Suprapubic skin (tissue), 4 donors: ENCODE data around the gene NPDC1.

Experiments used
- EP300 ChIP-seq: sonication (generic); formaldehyde crosslinking; IDR thresholded peaks from one replicate; pipeline ENCODE4 v1.6.1; 2017; ENCODE audit warnings: antibody characterized with exemption
- POLR2A ChIP-seq, 2 donors: fragments of 450-650 bp; IDR thresholded peaks; one replicate each; pipeline ENCODE4 v1.6.1; 2017; ENCODE audit warnings: antibody characterized with exemption in 2 of 2, mild to moderate bottlenecking in 2 of 2, moderate library complexity in 2 of 2
- POLR2AphosphoS5 ChIP-seq, 3 donors: sonication (generic); formaldehyde crosslinking; IDR thresholded peaks; one replicate each; pipeline ENCODE4 v1.6.1; 2017; ENCODE audit warnings: antibody characterized with exemption in 3 of 3
- TF ChIP-seq, protein P1 (sequence below), 2 donors: fragments of 200-600 bp in 1 of 2; fragments of 450-650 bp in 1 of 2; sonication (generic) in 1 of 2; IDR thresholded peaks; one replicate each; pipeline ENCODE4 v1.5.1; 2016 to 2019; ENCODE audit warnings: antibody characterized with exemption in 2 of 2, mild to moderate bottlenecking in 1 of 2, moderate library complexity in 1 of 2

DNA sequence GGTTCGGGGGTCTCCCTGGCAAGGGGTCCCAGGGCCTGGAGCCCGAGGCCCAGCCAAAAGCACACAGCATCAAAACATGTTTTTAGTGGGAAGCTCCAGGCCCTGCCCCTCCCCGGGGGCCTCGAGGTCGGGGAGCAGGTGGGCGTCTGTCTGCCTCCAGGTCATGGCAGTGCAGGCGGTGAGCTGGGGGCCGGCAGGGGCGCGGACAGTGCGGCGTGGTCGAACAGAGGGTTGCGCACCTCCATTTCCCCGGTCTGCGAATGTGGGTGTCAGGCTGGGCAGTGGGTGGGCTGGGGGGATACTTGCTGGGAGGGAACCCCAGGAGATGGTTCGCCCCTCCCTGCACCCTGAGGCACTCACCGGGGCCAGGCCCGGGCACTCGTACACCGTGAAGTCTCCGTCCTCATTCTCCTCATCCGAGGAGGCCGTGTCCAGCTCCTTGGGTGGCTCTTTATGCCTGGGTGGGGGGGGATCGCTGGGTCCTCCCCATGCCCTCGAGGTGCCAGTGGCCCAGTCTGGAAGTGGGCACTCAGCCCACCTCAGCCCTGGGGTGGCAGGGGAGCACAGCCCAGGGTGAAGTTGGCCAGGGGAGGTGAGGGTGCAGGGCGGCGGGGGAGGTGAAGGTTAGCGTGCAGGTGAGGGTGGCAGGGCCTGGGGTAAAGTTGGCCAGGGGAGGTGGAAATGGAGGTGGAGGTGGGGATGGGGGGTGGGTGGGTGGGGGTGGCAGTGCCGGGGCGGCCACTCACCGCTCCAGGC lies 6.2 kb downstream of the NPDC1 start:
- TF ChIP-seq, protein P1, sequence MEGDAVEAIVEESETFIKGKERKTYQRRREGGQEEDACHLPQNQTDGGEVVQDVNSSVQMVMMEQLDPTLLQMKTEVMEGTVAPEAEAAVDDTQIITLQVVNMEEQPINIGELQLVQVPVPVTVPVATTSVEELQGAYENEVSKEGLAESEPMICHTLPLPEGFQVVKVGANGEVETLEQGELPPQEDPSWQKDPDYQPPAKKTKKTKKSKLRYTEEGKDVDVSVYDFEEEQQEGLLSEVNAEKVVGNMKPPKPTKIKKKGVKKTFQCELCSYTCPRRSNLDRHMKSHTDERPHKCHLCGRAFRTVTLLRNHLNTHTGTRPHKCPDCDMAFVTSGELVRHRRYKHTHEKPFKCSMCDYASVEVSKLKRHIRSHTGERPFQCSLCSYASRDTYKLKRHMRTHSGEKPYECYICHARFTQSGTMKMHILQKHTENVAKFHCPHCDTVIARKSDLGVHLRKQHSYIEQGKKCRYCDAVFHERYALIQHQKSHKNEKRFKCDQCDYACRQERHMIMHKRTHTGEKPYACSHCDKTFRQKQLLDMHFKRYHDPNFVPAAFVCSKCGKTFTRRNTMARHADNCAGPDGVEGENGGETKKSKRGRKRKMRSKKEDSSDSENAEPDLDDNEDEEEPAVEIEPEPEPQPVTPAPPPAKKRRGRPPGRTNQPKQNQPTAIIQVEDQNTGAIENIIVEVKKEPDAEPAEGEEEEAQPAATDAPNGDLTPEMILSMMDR (IDR thresholded peaks at IDR 0.05) = no peak
- TF ChIP-seq POLR2A (IDR thresholded peaks at IDR 0.05) (no peak), POLR2AphosphoS5 (IDR thresholded peaks at IDR 0.05) (no peak), EP300 (no peak)
